ENCODE data around the gene TTLL10. TPM values are rescaled to one million over a fixed set of nuclear protein-coding genes. Genes with fewer than 3 reads are reported as not detected.

TTLL10 gene
- total RNA-seq, 4 donors from 2014 or later, result not detected

DNA sequence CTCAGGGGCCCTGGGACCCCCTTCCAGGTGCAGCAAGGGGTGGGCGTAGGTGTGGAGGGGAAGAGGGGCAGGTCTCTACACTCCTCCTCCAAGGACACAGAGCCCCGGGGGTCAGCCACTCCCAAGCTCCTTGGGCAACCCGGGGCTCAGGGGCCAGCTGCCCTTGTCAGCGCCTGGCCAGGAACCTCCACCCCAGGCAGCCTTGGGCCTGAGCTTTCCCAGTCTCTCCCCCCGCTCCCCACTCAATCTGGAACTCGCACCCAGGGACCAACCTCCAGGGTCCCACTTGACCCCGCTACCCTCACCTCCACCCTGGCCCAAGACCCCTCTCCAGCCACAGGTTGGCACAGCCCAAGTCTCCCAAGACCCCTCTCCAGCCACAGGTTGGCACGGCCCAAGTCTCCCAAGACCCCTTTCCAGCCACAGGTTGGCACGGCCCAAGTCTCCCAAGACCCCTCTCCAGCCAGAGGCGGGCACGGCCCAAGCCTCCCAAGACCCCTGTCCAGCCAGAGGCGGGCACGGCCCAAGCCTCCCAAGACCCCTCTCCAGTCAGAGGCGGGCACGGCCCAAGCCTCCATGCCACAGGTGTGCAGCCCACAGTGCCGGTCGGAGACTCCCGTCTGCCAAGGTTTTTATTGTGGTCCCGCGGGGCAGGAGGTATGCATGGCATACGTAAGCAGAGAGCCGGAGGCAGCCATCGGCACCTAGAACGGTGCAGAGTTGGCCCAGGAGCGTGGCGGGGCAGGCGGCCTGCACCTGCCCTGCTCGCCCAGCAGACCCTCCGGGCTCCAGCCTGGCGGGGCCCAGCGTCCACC is 37.3 kb downstream of the TTLL10 start:
- Histone ChIP-seq H3K36me3 (peaks cover 0 to 14% (median 0%) of the 10 kb centered on the region in 3 donors), H3K27me3 (peaks cover 0 to 45% of the 10 kb centered on the region in 2 donors), H3K4me3 (no peak overlapping the region), H3K9me3 (no peaks in the 10 kb centered on the region), H3K4me1 (peaks cover 0 to 54% (median 36%) of the 10 kb centered on the region in 4 donors), H3K27ac (no peak overlapping the region)
- no peak for TF ChIP-seq POLR2A (IDR thresholded peaks at IDR 0.05)
- WGBS, 2 donors, result 93% methylated on average over 29 to 30 of the region's 31 CpGs
- no peak for DNase-seq (ENCODE audit: low spot score in 2 of 2)

DNA sequence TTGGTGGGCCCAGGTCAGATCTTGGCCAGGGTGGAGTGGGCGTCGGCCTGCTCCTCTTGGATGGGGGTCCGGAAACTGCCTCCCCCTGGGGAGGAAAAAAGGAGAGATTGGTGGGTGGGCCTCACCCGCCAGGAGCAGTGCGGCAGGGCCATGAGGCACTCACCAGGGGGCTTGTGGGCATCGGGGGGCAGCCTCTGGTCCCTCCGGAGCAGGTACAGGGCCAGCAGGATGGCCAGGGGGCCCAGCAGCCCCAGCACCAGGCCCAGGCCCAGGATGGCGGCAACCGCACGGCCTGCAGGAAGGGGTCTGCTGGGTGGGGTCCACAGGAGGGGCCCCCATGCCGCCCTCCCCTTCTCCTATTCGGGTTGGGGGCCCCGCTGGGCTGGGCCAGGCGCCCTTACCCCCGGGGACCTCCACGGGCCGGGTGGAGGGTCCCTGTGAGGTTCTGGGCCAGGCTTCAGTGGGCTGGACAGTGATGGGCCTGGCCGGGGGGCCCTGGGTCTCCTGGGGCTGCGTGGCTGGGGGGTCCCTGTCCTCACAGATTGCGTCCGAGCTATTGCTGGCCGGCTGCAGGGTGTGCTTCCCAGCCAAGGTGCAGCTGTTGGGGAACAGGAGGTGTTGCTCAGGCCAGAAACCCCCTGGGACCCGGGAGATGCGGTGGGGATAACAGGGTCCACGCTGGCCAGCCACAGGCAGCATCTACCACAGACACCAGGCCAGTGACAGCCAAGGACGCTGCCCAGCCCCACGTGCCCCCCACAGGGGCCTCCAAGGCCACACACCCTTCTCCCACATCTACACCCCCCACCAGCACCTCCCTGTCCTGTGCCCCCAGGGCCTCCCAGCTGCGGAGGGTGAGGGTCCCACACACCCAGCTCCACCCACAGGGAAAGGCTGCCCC is 38.1 kb downstream of the TTLL10 start:
- H3K27ac ChIP-seq, result no peak overlapping the region
- TF ChIP-seq EP300 (IDR thresholded peaks at IDR 0.05), result no peak
- TF ChIP-seq POLR2A (IDR thresholded peaks at IDR 0.05), result no peak
- TF ChIP-seq, protein P1, sequence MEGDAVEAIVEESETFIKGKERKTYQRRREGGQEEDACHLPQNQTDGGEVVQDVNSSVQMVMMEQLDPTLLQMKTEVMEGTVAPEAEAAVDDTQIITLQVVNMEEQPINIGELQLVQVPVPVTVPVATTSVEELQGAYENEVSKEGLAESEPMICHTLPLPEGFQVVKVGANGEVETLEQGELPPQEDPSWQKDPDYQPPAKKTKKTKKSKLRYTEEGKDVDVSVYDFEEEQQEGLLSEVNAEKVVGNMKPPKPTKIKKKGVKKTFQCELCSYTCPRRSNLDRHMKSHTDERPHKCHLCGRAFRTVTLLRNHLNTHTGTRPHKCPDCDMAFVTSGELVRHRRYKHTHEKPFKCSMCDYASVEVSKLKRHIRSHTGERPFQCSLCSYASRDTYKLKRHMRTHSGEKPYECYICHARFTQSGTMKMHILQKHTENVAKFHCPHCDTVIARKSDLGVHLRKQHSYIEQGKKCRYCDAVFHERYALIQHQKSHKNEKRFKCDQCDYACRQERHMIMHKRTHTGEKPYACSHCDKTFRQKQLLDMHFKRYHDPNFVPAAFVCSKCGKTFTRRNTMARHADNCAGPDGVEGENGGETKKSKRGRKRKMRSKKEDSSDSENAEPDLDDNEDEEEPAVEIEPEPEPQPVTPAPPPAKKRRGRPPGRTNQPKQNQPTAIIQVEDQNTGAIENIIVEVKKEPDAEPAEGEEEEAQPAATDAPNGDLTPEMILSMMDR (IDR thresholded peaks at IDR 0.05), result no peak
- peaks cover 0 to 37% of the 10 kb centered on the region in 2 donors for H3K27me3 ChIP-seq
- DNase-seq (ENCODE audit: low spot score in 2 of 2), result no peak
- peaks cover 0 to 46% (median 29%) of the 10 kb centered on the region in 4 donors for H3K4me1 ChIP-seq
- WGBS, 2 donors, result 80 to 87% methylated on average over 13 to 24 of the region's 28 CpGs
- peak overlapping the region in 1 of 4 donors; percentile 35 for H3K4me3 ChIP-seq
- peaks cover 0 to 22% (median 0%) of the 10 kb centered on the region in 3 donors for H3K36me3 ChIP-seq
- no peaks in the 10 kb centered on the region for H3K9me3 ChIP-seq

DNA sequence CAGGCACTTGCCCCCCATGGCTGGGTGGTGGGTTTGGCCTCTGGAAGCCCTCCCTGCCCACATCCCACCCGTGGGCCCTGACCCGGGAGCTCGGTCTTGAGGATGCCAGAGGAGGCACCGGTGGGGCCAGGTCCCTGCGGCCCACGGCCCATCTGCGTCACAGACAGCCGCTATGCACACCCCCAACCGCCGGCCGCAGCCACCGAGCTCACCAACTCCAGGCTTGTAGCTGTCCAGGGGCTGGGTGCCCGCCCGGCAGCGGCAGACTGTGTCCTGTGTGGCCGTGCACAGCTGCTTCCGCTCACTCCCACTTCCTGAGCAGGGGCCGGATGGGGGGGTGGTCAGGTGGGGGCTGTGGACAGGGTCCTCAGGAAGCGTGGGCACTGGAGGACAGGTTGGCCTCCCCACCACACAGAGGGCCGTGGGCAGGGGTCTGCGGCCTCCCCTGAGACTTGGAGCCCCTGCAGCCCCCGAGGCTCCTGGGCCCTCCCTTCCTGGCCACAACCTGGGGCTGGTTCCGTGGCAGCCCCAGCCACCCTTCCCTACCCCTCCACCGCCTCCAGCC is 39.2 kb downstream of the TTLL10 start:
- H3K9me3 ChIP-seq, result no peaks in the 10 kb centered on the region
- peak overlapping the region in 1 of 4 donors; percentile 19 for H3K27ac ChIP-seq
- H3K27me3 ChIP-seq, result peaks cover 0 to 26% of the 10 kb centered on the region in 2 donors
- peak overlapping the region in 2 of 4 donors; percentile 32 to 35 for H3K4me3 ChIP-seq
- WGBS, 2 donors, result 44 to 57% methylated on average over 7 to 12 of the region's 24 CpGs
- peaks cover 0 to 36% (median 25%) of the 10 kb centered on the region in 4 donors for H3K4me1 ChIP-seq
- peaks cover 0 to 33% (median 0%) of the 10 kb centered on the region in 3 donors for H3K36me3 ChIP-seq
- TF ChIP-seq, protein P1 (IDR thresholded peaks at IDR 0.05), result no peak
- TF ChIP-seq EP300 (IDR thresholded peaks at IDR 0.05) (no peak), POLR2A (IDR thresholded peaks at IDR 0.05) (no peak)
- no peak for DNase-seq (ENCODE audit: low spot score in 2 of 2)

DNA sequence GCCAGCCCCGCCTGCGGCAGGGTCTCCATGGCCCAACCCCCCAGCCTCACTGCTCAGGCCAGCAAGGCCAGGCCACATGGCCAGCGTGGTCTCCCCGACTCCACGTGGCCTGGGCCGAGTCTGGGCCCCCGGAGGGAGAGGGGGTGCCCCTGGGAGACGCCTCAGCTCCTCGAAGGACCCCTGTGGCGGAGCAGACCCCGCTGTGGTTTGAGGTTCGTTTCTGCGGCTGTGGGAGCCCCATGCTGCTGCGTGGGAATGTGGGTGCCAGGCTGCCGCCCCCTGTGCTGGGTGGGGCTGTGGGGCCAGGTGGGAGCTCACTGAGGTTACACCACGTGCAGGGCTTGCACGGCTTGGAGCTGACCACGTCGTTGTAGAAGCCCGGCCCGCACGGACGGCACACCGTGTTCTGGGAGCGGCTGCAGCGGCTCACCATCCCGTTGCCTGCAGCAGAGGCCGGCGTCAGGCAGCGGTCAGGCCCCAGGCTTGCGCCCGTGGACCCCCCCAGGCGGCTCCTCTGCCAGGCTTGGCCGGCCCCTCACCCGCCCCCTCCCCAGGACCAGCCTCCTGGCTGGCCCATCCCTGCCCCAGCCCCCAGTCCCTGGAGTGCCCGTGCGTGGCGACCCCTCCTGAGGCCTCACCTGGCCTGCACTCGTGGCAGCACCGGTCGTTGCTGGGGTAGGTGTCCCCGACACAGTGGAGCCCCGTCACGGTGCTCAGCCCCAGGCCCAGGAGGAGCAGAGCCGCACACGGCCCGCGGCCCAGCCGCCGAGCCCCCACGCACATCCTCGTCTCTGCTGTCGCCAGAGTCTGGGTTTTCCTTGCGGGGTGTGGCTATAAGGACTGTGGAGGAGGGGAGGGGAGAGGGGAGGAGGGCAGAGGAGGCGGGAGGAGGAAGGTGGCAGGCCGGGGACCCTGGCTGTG is 39.9 kb downstream of the TTLL10 start, which contains the start of gene TNFRSF4:
TSS of gene TNFRSF4 (minus strand) at position 809 of the 921 bp plus-strand sequence. CDS start at position 783, 26 bp downstream.
- H3K4me1 ChIP-seq, result peaks cover 0 to 29% (median 18%) of the 10 kb centered on the region in 4 donors
- H3K27ac ChIP-seq, result no peak within 1 kb of the TSS
- no peak for TF ChIP-seq POLR2A (IDR thresholded peaks at IDR 0.05)
- no peak for TF ChIP-seq EP300 (IDR thresholded peaks at IDR 0.05)
- TF ChIP-seq, protein P1 (IDR thresholded peaks at IDR 0.05), result no peak
- no peak for DNase-seq (ENCODE audit: low spot score in 2 of 2)
- H3K9me3 ChIP-seq, result no peaks in the 10 kb centered on the region
- H3K36me3 ChIP-seq, result peaks cover 0 to 41% (median 0%) of the 10 kb centered on the region in 3 donors
- peaks cover 0 to 19% of the 10 kb centered on the region in 2 donors for H3K27me3 ChIP-seq
- 47 to 57% methylated on average over 24 to 34 of the region's 56 CpGs for WGBS, 2 donors
- peak within 1 kb of the TSS in 2 of 4 donors; percentile 32 to 35 for H3K4me3 ChIP-seq

Measured in tibial nerve (tissue), 4 donors.